Measurements from ENCODE around the gene CSF2RB.

DNA sequence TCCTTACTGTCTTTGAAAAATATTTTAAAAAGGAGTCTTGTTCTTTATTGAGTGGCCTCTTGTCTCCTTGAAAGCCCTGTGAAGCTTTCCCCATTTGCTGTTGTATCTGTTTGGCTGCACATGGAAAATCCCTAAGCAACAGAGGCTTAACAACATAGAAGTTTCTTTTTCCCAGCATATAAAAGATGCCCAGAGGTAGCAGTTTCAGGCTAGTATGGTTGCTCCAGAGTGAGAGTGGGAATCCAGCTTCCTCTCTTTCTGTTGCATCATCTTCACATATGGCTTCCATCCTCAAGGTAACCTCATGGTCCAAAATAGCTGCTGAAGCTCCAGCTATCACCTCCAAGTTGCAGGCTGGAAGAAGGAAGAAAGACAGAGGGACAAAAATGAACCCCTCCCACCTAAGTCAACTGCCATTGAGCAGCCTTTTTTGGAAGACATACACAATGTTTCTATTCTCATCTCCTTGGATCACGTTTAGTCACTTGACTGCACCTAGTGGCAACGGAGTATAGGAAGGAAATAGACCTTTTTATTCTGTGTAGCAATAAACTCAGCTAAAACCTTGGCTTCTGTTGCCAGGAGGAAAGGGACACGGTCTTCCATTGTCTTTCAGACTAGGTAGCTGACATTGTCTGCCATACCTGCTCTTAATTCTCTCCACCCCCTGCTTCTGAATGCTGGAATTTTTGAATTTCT lies 5.3 kb downstream of the CSF2RB start:
- TF ChIP-seq, protein P1, sequence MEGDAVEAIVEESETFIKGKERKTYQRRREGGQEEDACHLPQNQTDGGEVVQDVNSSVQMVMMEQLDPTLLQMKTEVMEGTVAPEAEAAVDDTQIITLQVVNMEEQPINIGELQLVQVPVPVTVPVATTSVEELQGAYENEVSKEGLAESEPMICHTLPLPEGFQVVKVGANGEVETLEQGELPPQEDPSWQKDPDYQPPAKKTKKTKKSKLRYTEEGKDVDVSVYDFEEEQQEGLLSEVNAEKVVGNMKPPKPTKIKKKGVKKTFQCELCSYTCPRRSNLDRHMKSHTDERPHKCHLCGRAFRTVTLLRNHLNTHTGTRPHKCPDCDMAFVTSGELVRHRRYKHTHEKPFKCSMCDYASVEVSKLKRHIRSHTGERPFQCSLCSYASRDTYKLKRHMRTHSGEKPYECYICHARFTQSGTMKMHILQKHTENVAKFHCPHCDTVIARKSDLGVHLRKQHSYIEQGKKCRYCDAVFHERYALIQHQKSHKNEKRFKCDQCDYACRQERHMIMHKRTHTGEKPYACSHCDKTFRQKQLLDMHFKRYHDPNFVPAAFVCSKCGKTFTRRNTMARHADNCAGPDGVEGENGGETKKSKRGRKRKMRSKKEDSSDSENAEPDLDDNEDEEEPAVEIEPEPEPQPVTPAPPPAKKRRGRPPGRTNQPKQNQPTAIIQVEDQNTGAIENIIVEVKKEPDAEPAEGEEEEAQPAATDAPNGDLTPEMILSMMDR (IDR thresholded peaks at IDR 0.05): no peak
- TF ChIP-seq EP300 (IDR thresholded peaks at IDR 0.05): no peak

All from tibial nerve (tissue), 4 donors.